Measurements from ENCODE around the gene USP47. TPM values are rescaled to one million over a fixed set of nuclear protein-coding genes. Genes with fewer than 3 reads are reported as not detected.

USP47 gene, protein sequence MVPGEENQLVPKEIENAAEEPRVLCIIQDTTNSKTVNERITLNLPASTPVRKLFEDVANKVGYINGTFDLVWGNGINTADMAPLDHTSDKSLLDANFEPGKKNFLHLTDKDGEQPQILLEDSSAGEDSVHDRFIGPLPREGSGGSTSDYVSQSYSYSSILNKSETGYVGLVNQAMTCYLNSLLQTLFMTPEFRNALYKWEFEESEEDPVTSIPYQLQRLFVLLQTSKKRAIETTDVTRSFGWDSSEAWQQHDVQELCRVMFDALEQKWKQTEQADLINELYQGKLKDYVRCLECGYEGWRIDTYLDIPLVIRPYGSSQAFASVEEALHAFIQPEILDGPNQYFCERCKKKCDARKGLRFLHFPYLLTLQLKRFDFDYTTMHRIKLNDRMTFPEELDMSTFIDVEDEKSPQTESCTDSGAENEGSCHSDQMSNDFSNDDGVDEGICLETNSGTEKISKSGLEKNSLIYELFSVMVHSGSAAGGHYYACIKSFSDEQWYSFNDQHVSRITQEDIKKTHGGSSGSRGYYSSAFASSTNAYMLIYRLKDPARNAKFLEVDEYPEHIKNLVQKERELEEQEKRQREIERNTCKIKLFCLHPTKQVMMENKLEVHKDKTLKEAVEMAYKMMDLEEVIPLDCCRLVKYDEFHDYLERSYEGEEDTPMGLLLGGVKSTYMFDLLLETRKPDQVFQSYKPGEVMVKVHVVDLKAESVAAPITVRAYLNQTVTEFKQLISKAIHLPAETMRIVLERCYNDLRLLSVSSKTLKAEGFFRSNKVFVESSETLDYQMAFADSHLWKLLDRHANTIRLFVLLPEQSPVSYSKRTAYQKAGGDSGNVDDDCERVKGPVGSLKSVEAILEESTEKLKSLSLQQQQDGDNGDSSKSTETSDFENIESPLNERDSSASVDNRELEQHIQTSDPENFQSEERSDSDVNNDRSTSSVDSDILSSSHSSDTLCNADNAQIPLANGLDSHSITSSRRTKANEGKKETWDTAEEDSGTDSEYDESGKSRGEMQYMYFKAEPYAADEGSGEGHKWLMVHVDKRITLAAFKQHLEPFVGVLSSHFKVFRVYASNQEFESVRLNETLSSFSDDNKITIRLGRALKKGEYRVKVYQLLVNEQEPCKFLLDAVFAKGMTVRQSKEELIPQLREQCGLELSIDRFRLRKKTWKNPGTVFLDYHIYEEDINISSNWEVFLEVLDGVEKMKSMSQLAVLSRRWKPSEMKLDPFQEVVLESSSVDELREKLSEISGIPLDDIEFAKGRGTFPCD (N-terminal part only)
- total RNA-seq = 54.0 and 73.2 TPM in 2 replicates

DNA sequence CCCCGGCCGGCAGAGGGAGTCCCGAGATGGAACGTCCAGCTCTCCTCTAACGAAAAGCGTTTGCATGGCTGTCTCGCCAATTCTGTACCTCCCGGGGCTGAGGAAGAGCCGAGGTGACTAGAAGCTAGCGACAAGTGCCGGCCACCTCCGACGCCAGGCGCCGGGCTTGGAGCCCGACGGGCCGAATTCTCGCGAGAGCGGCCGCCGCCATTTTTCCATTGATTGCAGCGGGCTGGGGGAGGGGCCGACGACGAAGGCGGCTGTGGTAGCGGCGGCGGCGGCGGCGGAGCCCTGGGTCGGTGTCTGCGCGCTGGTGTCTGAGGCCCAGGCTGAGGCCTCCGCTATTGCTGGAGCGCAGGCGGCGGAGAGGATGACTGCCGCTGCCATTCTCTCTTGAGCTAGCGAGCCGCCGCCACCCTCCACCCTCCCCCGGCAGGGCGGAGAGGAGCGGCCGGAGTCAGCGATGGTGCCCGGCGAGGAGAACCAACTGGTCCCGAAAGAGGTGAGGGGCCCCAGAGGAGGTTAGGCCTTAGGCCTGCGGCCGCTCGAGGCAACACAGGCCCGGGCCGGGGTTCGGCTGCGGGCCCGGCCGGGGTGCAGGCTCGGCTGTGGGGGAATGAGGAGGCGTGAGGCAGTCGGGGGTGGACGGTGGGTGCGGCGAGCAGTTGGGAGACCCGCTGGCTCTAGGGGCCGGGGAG lies at the start of gene USP47:
TSS of gene USP47 (plus strand) at position 250 of the 698 bp plus-strand sequence. CDS start at position 464, 214 bp downstream.
- DNase-seq (ENCODE audit: low read depth) (peak; percentile 57), FAIRE-seq (no peak)
- peak; percentile 72 for TF ChIP-seq CTCF (IDR thresholded peaks at IDR 0.05; ENCODE audit: insufficient read depth, low read length, severe bottlenecking)
- peak within 1 kb of the TSS; percentile 66 for H3K4me3 ChIP-seq (ENCODE audit: low read depth, low read length)
- no peaks in the 10 kb centered on the region for H3K27me3 ChIP-seq (ENCODE audit: control insufficient read depth, insufficient read depth, low read length)
- no peaks in the 10 kb centered on the region for H3K36me3 ChIP-seq (ENCODE audit: control insufficient read depth, insufficient read depth, low read length)

DNA sequence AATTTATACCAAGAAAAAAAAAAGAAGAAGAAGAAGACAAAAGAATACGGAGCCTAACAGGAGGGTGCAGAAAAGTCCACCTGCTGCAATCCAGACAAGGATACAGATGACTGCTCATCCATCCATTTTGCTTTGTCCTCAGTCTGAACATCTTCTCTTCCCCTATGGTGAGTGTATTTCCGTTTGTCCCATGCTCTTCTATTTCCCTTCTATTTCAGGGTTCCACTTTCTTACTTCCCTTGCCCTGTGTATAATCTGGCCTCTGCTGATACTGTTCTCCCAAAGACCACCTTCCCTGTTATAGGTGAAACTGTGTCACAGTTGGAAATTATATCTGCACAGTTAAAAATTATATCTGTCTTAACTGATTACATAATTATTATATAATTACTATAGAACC lies 48.7 kb upstream of the USP47 start:
- no peak overlapping the region for H3K4me3 ChIP-seq (ENCODE audit: low read depth, low read length)
- no peak for TF ChIP-seq CTCF (IDR thresholded peaks at IDR 0.05; ENCODE audit: insufficient read depth, low read length, severe bottlenecking)
- FAIRE-seq = no peak

GRCh38 chr11:11798586-11799438 lies 43.0 kb upstream of the USP47 start:
- no peak overlapping the region for H3K4me3 ChIP-seq (ENCODE audit: low read depth, low read length)

More for the DNA sequence above, 48.7 kb upstream of the USP47 start:
- Histone ChIP-seq H3K36me3 (ENCODE audit: control insufficient read depth, insufficient read depth, low read length) (no peaks in the 10 kb centered on the region), H3K27me3 (ENCODE audit: control insufficient read depth, insufficient read depth, low read length) (no peaks in the 10 kb centered on the region)
- no peak for DNase-seq (ENCODE audit: low read depth)

DNA sequence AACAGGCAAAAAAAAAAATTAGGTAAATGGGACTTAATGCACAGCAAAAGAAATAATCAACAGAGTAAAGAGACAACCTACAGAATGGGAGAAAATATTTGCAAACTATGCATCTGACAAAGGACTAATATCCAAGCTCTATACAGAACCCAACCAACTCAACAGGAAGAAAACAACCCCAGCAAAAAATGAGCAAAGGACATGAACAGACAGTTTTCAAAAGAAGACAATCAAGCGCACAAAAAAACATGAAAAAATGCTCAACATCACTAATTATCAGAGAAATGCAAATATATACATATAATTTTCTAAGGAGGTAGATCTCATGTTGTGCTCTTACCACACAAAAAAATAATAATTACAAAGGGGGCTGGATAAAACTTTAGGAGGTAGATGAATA lies 36.5 kb upstream of the USP47 start:
- FAIRE-seq = no peak

More at GRCh38 chr11:11798586-11799438, 43.0 kb upstream of the USP47 start:
- FAIRE-seq (peak; percentile 81), DNase-seq (ENCODE audit: low read depth) (peak; percentile 71)
- H3K36me3 ChIP-seq (ENCODE audit: control insufficient read depth, insufficient read depth, low read length) = no peaks in the 10 kb centered on the region
- TF ChIP-seq CTCF (IDR thresholded peaks at IDR 0.05; ENCODE audit: insufficient read depth, low read length, severe bottlenecking) = peak; percentile 82
- no peaks in the 10 kb centered on the region for H3K27me3 ChIP-seq (ENCODE audit: control insufficient read depth, insufficient read depth, low read length)

More for the DNA sequence above, 36.5 kb upstream of the USP47 start:
- Histone ChIP-seq H3K4me3 (ENCODE audit: low read depth, low read length) (no peak overlapping the region), H3K27me3 (ENCODE audit: control insufficient read depth, insufficient read depth, low read length) (no peaks in the 10 kb centered on the region), H3K36me3 (ENCODE audit: control insufficient read depth, insufficient read depth, low read length) (no peaks in the 10 kb centered on the region)
- DNase-seq (ENCODE audit: low read depth) = no peak
- TF ChIP-seq CTCF (IDR thresholded peaks at IDR 0.05; ENCODE audit: insufficient read depth, low read length, severe bottlenecking) = no peak

All from bronchial epithelial cell (primary cell).